GM23338 (cell line): ENCODE measurements around the gene DPP3. TPM values are rescaled to one million over a fixed set of nuclear protein-coding genes. Genes with fewer than 3 reads are reported as not detected.

Source experiments
- ATAC-seq: fragments of 200-7000 bp; cut with Tn5 transposase; 3 replicates; pipeline ENCODE4 v1.9.1; 2020
- DNase-seq: peaks from one replicate; pipeline ENCODE4 v3.0.0-alpha.2; 2015; ENCODE audit warnings: low spot score
- H2AFZ ChIP-seq: fragments of 200-600 bp; sonication (generic); 2 replicates; pipeline ENCODE4 v1.8.0; 2016; ENCODE audit warnings: antibody characterized with exemption, mild to moderate bottlenecking, moderate library complexity
- H3F3A ChIP-seq: fragments of 200-600 bp; sonication (generic); replicated peaks from 2 replicates; pipeline ENCODE4 v1.8.0; 2017; ENCODE audit warnings: antibody characterized with exemption, mixed run types, low read depth
- H3K27ac ChIP-seq: fragments of 200-600 bp; sonication (generic); 2 replicates; pipeline ENCODE4 v1.6.1; 2016; ENCODE audit warnings: low read depth
- H3K27me3 ChIP-seq: fragments of 200-600 bp; sonication (generic); 2 replicates; pipeline ENCODE4 v1.8.0; 2016; ENCODE audit warnings: mild to moderate bottlenecking, mixed run types, moderate library complexity; ENCODE audit not compliant: insufficient read depth
- H3K36me3 ChIP-seq: fragments of 200-600 bp; sonication (generic); 2 replicates; pipeline ENCODE4 v1.8.0; 2016; ENCODE audit warnings: mild to moderate bottlenecking; ENCODE audit not compliant: insufficient read depth
- H3K4me1 ChIP-seq: fragments of 200-600 bp; sonication (generic); 2 replicates; pipeline ENCODE4 v1.8.0; 2016; ENCODE audit warnings: mild to moderate bottlenecking, moderate library complexity; ENCODE audit not compliant: insufficient read depth
- H3K4me2 ChIP-seq: fragments of 200-600 bp; sonication (generic); 2 replicates; pipeline ENCODE4 v1.7.1; 2017; ENCODE audit warnings: mixed run types
- H3K4me3 ChIP-seq: fragments of 200-600 bp; sonication (generic); 2 replicates; pipeline ENCODE4 v1.6.1; 2016; ENCODE audit warnings: mixed run types
- H3K79me2 ChIP-seq: fragments of 200-600 bp; sonication (generic); replicated peaks from 2 replicates; pipeline ENCODE4 v1.8.0; 2017; ENCODE audit warnings: mild to moderate bottlenecking; ENCODE audit not compliant: insufficient read depth
- H3K9me2 ChIP-seq: fragments of 200-600 bp; sonication (generic); 2 replicates; pipeline ENCODE4 v1.8.0; 2017; ENCODE audit not compliant: insufficient read depth
- H4K20me1 ChIP-seq: fragments of 200-600 bp; sonication (generic); replicated peaks from 2 replicates; pipeline ENCODE4 v1.8.0; 2017; ENCODE audit warnings: mild to moderate bottlenecking; ENCODE audit not compliant: insufficient read depth
- H3K27ac Mint-ChIP-seq: 2 replicates; pipeline ENCODE4 v1.8.0; 2020; ENCODE audit warnings: inconsistent platforms, mild to moderate bottlenecking, moderate library complexity, mixed read lengths
- H3K27me3 Mint-ChIP-seq: 3 replicates; pipeline ENCODE4 v1.8.0; 2022; ENCODE audit warnings: low read depth, mild to moderate bottlenecking, moderate library complexity, mixed read lengths, inconsistent platforms; ENCODE audit not compliant: insufficient read depth, poor library complexity
- H3K36me3 Mint-ChIP-seq: 3 replicates; pipeline ENCODE4 v1.8.0; 2021; ENCODE audit warnings: low read depth, mild to moderate bottlenecking, inconsistent platforms, moderate library complexity, mixed read lengths
- H3K4me1 Mint-ChIP-seq: 3 replicates; pipeline ENCODE4 v1.8.0; 2020; ENCODE audit warnings: mild to moderate bottlenecking, inconsistent platforms, mixed read lengths
- H3K4me3 Mint-ChIP-seq: 3 replicates; pipeline ENCODE4 v1.8.0; 2021; ENCODE audit warnings: moderate library complexity, mild to moderate bottlenecking, inconsistent platforms, mixed read lengths
- H3K9me3 Mint-ChIP-seq: 3 replicates; pipeline ENCODE4 v1.8.0; 2020; ENCODE audit warnings: moderate library complexity, mild to moderate bottlenecking, inconsistent platforms, mixed read lengths
- CTCF ChIP-seq, 2 experiments: fragments of 200-600 bp in 1 of 2; sonication (generic) in 1 of 2; conservative IDR thresholded peaks; 2 replicates each; pipeline versions ENCODE4 v1.5.1 to v1.6.1; 2016 to 2017; ENCODE audit warnings: antibody characterized with exemption in 2 of 2, low read depth in 2 of 2, mild to moderate bottlenecking in 2 of 2, moderate library complexity in 1 of 2
- ETS1 ChIP-seq: IDR thresholded peaks from 2 replicates; pipeline ENCODE4 v1.6.1; 2016; ENCODE audit warnings: antibody characterized with exemption
- EZH2 ChIP-seq: fragments of 200-600 bp; sonication (generic); IDR thresholded peaks from one replicate; pipeline ENCODE4 v1.8.0; 2017; ENCODE audit warnings: antibody characterized with exemption, mild to moderate bottlenecking, low read depth; ENCODE audit not compliant: unreplicated experiment
- NANOG ChIP-seq: IDR thresholded peaks from 2 replicates; pipeline ENCODE4 v1.6.1; 2016; ENCODE audit warnings: antibody characterized with exemption, borderline replicate concordance
- POLR2AphosphoS5 ChIP-seq: IDR thresholded peaks from 2 replicates; pipeline ENCODE4 v1.6.1; 2016; ENCODE audit warnings: antibody characterized with exemption, low read depth
- ZNF114 ChIP-seq: fragments of 250-450 bp; sonication (Bioruptor Pico); IDR thresholded peaks from 2 replicates; pipeline ENCODE4 v1.5.0; 2020; ENCODE audit warnings: mild to moderate bottlenecking, moderate library complexity
- ZNF462 ChIP-seq: fragments of 250-450 bp; sonication (Bioruptor Pico); IDR thresholded peaks from 2 replicates; pipeline ENCODE4 v1.5.0; 2020; ENCODE audit warnings: mild to moderate bottlenecking, moderate library complexity
- polyA plus RNA-seq: library from polyadenylated mRNA; unstranded; fragments of >200 nt; fragmentation: Nextera tagmentation; extraction: Ambion mirVana; gene quantifications from 2 replicates; pipeline ENCODE4 v1.2.1, GENCODE V29; 2016
- total RNA-seq: library from RNA; depleted of rRNA; stranded (reverse); fragments of >200 nt; shearing (Covaris generic); gene quantifications from 2 replicates; pipeline ENCODE4 v1.2.3, GENCODE V29; 2014

Gene DPP3
- total and polyA plus RNA-seq, 2 experiments from 2014 or later, result 22.7 to 85.9 TPM

GRCh38 chr11:66475349-66476172 lies 4.7 kb upstream of the DPP3 start:
- H4K20me1 ChIP-seq, result no peaks in the 10 kb centered on the region; the same call in 1 of the 2 replicates
- ATAC-seq (no peak), DNase-seq (no peak)
- no peak overlapping the region for H3K27ac ChIP-seq
- Mint-ChIP-seq H3K27me3 (peaks cover 11% of the 10 kb centered on the region), H3K27ac (no peak overlapping the region), H3K4me1 (peaks cover 21% of the 10 kb centered on the region), H3K36me3 (peaks cover 3% of the 10 kb centered on the region; the same call in 2 of the 3 replicates), H3K4me3 (no peak overlapping the region), H3K9me3 (no peaks in the 10 kb centered on the region)
- H3K79me2 ChIP-seq, result no peaks in the 10 kb centered on the region
- TF ChIP-seq NANOG (no peak), ZNF114 (no peak), CTCF (conservative IDR thresholded peaks at IDR 0.05; ENCODE audit: low read depth in 2 of 2) (no peak)
- H3F3A ChIP-seq, result peaks cover 16% of the 10 kb centered on the region; the same call in 1 of the 2 replicates
- H3K9me2 ChIP-seq, result no peaks in the 10 kb centered on the region
- no peaks in the 10 kb centered on the region; the same call in 1 of the 2 replicates for H3K36me3 ChIP-seq
- peaks cover 8% of the 10 kb centered on the region for H3K4me1 ChIP-seq
- H3K4me2 ChIP-seq, result no peak overlapping the region
- no peak overlapping the region for H3K4me3 ChIP-seq
- H3K27me3 ChIP-seq, result no peaks in the 10 kb centered on the region
- no peak overlapping the region for H2AFZ ChIP-seq

- H3K27ac ChIP-seq, result no peak overlapping the region
- H3K4me3 ChIP-seq, result no peak overlapping the region
- H3K4me2 ChIP-seq, result peak overlapping the region; percentile 51; the same call in 1 of the 2 replicates
- Mint-ChIP-seq H3K27ac (no peak overlapping the region), H3K9me3 (no peaks in the 10 kb centered on the region), H3K27me3 (peaks cover 13% of the 10 kb centered on the region), H3K4me1 (peaks cover 25% of the 10 kb centered on the region), H3K4me3 (peak overlapping the region; percentile 0; the same call in 1 of the 3 replicates), H3K36me3 (peaks cover 3% of the 10 kb centered on the region; the same call in 2 of the 3 replicates)
- H3K27me3 ChIP-seq, result no peaks in the 10 kb centered on the region
- H3F3A ChIP-seq, result peaks cover 16% of the 10 kb centered on the region; the same call in 1 of the 2 replicates
- no peaks in the 10 kb centered on the region; the same call in 1 of the 2 replicates for H3K36me3 ChIP-seq
- peak; percentile 34 for DNase-seq
- H3K79me2 ChIP-seq, result peaks cover 6% of the 10 kb centered on the region; the same call in 1 of the 2 replicates
- no peak overlapping the region for H2AFZ ChIP-seq
- no peak for ATAC-seq
- peaks cover 8% of the 10 kb centered on the region for H3K4me1 ChIP-seq
- H4K20me1 ChIP-seq, result no peaks in the 10 kb centered on the region; the same call in 1 of the 2 replicates
- no peaks in the 10 kb centered on the region for H3K9me2 ChIP-seq
- TF ChIP-seq EZH2 (no peak), ZNF462 (CRISPR knock-in tag) (no peak), ETS1 (no peak), POLR2AphosphoS5 (no peak), CTCF (conservative IDR thresholded peaks at IDR 0.05; ENCODE audit: low read depth in 2 of 2) (no peak)
Observed at GRCh38 chr11:66476173-66476840, 3.9 kb upstream of the DPP3 start.
